Measurements from ENCODE around the gene MIPEP. TPM values are rescaled to one million over a fixed set of nuclear protein-coding genes. Genes with fewer than 3 reads are reported as not detected.

MIPEP gene
- total RNA-seq, 1 donor from 2014 or later: 19.6 TPM

DNA sequence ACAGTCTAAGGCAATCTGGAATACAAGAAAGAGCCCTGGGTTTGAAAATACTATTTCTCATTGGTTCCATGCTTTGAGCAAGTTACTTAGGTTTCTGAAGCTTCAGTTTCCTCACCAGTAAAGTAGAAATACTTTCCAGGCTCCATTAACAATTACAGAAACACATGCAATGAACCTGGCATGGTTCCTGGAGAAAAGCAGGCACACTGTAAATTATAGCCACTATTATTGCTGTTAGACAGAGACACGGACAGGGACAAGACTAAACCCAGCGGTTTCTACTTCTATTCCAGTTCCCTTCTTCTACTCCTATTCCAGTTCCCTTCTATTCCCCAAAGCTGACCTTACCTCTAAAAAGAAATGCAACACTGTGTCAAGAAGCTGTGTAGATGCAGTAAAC, 41.2 kb downstream of the MIPEP start:
- TF ChIP-seq, protein P1, sequence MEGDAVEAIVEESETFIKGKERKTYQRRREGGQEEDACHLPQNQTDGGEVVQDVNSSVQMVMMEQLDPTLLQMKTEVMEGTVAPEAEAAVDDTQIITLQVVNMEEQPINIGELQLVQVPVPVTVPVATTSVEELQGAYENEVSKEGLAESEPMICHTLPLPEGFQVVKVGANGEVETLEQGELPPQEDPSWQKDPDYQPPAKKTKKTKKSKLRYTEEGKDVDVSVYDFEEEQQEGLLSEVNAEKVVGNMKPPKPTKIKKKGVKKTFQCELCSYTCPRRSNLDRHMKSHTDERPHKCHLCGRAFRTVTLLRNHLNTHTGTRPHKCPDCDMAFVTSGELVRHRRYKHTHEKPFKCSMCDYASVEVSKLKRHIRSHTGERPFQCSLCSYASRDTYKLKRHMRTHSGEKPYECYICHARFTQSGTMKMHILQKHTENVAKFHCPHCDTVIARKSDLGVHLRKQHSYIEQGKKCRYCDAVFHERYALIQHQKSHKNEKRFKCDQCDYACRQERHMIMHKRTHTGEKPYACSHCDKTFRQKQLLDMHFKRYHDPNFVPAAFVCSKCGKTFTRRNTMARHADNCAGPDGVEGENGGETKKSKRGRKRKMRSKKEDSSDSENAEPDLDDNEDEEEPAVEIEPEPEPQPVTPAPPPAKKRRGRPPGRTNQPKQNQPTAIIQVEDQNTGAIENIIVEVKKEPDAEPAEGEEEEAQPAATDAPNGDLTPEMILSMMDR (conservative IDR thresholded peaks at IDR 0.05): no peak
- Mint-ChIP-seq H3K9me3 (no peaks in the 10 kb centered on the region), H3K27me3 (ENCODE audit: low read depth) (no peaks in the 10 kb centered on the region), H3K36me3 (ENCODE audit: low read depth) (peaks cover 3% of the 10 kb centered on the region), H3K4me3 (no peak overlapping the region), H3K4me1 (peaks cover 13% of the 10 kb centered on the region), H3K27ac (ENCODE audit: unreplicated experiment) (no peak overlapping the region)
- no peak for DNase-seq (ENCODE audit: low read depth, low spot score)

DNA sequence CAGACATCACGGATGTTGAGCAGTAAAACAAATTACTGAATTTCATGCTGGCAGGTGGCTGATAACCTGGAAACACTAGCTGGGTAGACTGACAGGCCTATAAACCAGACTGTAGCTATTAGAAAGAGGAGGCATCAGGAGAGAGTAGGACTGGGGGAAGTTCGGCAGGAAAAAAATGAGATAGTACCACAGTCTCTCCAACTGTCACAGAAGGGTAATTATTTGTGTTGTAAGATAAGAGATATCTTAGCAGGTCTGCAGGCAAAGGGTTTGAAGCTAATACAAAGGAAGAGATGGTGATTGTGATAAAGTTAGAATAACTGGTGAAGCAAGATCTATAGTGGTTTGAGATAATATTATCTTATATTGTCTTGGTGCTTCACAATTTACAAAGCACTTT, 41.7 kb downstream of the MIPEP start:
- Mint-ChIP-seq H3K27ac (ENCODE audit: unreplicated experiment) (peak overlapping the region; percentile 37), H3K27me3 (ENCODE audit: low read depth) (no peaks in the 10 kb centered on the region), H3K4me3 (no peak overlapping the region), H3K9me3 (no peaks in the 10 kb centered on the region), H3K4me1 (peaks cover 14% of the 10 kb centered on the region), H3K36me3 (ENCODE audit: low read depth) (peaks cover 3% of the 10 kb centered on the region)
- TF ChIP-seq, protein P1 (conservative IDR thresholded peaks at IDR 0.05): no peak
- DNase-seq (ENCODE audit: low read depth, low spot score): no peak

DNA sequence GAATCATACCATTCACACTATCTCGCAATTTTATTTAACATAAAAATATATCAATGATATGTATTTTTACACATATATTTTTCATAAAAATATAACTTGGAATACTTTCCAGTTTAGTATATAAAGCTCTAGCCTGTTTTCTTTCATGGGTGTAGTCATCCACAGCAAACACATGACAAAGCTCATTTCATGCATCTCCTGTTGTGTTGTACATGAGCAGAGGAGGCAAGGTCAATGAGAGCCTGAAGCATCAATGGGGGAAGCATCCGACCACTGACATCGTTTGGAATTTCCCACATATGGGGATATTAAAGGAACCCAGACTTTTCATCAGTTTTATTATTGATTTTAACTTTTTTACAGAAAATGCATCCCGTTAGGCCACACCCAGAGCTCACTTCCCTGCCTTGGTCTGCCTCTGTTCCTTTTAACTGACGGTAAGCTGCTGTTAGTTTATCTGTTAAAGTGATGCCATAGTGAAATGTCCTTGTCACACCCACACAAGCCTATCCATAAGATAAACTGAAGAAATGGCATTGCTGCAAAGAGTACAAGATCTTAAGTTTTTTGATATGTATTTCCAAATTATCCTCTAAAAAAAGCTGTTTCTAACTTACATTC, 44.0 kb downstream of the MIPEP start:
- no peak overlapping the region for H3K4me3 Mint-ChIP-seq
- H3K36me3 Mint-ChIP-seq (ENCODE audit: low read depth): peaks cover 5% of the 10 kb centered on the region
- H3K9me3 Mint-ChIP-seq: no peaks in the 10 kb centered on the region
- H3K27ac Mint-ChIP-seq (ENCODE audit: unreplicated experiment): no peak overlapping the region
- no peak for DNase-seq (ENCODE audit: low read depth, low spot score)
- TF ChIP-seq, protein P1 (conservative IDR thresholded peaks at IDR 0.05): no peak
- peaks cover 16% of the 10 kb centered on the region for H3K4me1 Mint-ChIP-seq
- no peaks in the 10 kb centered on the region for H3K27me3 Mint-ChIP-seq (ENCODE audit: low read depth)

DNA sequence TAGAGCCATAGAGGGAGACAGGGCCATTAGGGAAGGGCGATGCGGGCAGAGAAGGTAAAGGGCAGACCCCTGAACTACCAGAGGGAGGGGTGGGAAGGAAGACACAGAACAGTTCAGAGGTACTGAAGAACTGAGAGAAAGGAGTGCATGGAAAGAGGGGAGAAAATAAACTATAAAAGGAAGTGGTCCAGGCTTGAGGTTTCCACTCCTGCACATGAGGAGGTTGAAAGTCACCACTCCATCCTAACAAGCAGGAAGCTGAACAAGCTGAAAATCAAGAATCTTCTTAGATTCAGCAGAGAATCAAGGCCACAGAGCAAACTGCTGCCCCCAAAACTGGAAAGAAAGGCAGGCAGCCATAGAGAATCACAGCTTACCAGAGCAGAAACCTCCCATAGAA, 45.1 kb downstream of the MIPEP start:
- H3K4me1 Mint-ChIP-seq: peaks cover 16% of the 10 kb centered on the region
- peaks cover 6% of the 10 kb centered on the region for H3K36me3 Mint-ChIP-seq (ENCODE audit: low read depth)

DNA sequence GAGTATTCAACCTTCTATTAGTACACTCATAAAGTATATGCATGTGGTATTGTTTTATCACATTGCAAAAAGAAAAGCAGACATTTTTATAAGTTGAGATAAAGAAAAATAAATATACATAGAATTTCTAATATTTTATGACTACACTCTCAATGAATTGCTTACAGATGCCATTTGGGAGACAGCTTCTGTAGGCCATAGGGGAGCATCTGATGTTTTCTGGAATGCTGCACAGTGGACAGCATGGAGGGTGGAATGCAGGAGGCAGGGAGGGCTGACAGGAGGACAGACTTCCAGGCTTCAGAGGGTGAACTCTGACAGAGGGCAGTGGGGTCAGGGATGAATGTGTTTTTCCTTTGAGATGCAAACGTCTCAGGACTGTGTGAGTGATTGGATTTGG, 45.8 kb downstream of the MIPEP start:
- H3K27me3 Mint-ChIP-seq (ENCODE audit: low read depth): no peaks in the 10 kb centered on the region
- peaks cover 16% of the 10 kb centered on the region for H3K4me1 Mint-ChIP-seq
- H3K4me3 Mint-ChIP-seq: no peak overlapping the region
- peak overlapping the region; percentile 55 for H3K27ac Mint-ChIP-seq (ENCODE audit: unreplicated experiment)
- H3K36me3 Mint-ChIP-seq (ENCODE audit: low read depth): peaks cover 7% of the 10 kb centered on the region
- H3K9me3 Mint-ChIP-seq: no peaks in the 10 kb centered on the region
- no peak for DNase-seq (ENCODE audit: low read depth, low spot score)
- TF ChIP-seq, protein P1 (conservative IDR thresholded peaks at IDR 0.05): no peak

More for the DNA sequence above, 45.1 kb downstream of the MIPEP start:
- H3K9me3 Mint-ChIP-seq: no peaks in the 10 kb centered on the region
- H3K27ac Mint-ChIP-seq (ENCODE audit: unreplicated experiment): no peak overlapping the region
- no peak for DNase-seq (ENCODE audit: low read depth, low spot score)
- no peak overlapping the region for H3K4me3 Mint-ChIP-seq
- TF ChIP-seq, protein P1 (conservative IDR thresholded peaks at IDR 0.05): no peak
- no peaks in the 10 kb centered on the region for H3K27me3 Mint-ChIP-seq (ENCODE audit: low read depth)
